HEK293 (cell line): ENCODE results near the gene TMUB1.

Experiments
- GFI1B ChIP-seq: fragments of 450-650 bp; formaldehyde crosslinking; IDR thresholded peaks from 2 replicates; pipeline ENCODE4 v1.5.1; 2016; ENCODE audit warnings: missing biosample characterization, missing genetic modification characterization
- HOXD13 ChIP-seq: sonication (generic); formaldehyde crosslinking; IDR thresholded peaks from 2 replicates; pipeline ENCODE4 v1.8.0; 2022; ENCODE audit warnings: missing genetic modification reagents, borderline replicate concordance
- KLF10 ChIP-seq: fragments of 450-650 bp; IDR thresholded peaks from 2 replicates; pipeline ENCODE4 v1.5.1; 2018; ENCODE audit warnings: missing biosample characterization, mild to moderate bottlenecking, missing genetic modification characterization
- KLF7 ChIP-seq: fragments of 450-650 bp; formaldehyde crosslinking; IDR thresholded peaks from 2 replicates; pipeline ENCODE4 v1.5.1; 2016; ENCODE audit warnings: missing biosample characterization, missing genetic modification characterization, borderline replicate concordance
- REST ChIP-seq: fragments of 450-650 bp; formaldehyde crosslinking; IDR thresholded peaks from 2 replicates; pipeline ENCODE4 v1.5.1; 2016; ENCODE audit warnings: missing biosample characterization, missing genetic modification characterization
- ZBTB10 ChIP-seq: fragments of 450-650 bp; formaldehyde crosslinking; IDR thresholded peaks from 2 replicates; pipeline ENCODE4 v1.5.1; 2016; ENCODE audit warnings: missing biosample characterization, missing genetic modification characterization
- ZFP37 ChIP-seq: fragments of 450-650 bp; formaldehyde crosslinking; IDR thresholded peaks from 2 replicates; pipeline ENCODE4 v1.5.1; 2016; ENCODE audit warnings: missing biosample characterization, missing genetic modification characterization
- ZIC2 ChIP-seq: fragments of 450-650 bp; formaldehyde crosslinking; IDR thresholded peaks from 2 replicates; pipeline ENCODE4 v1.5.1; 2016; ENCODE audit warnings: missing biosample characterization, missing genetic modification characterization
- ZNF148 ChIP-seq: fragments of 450-650 bp; formaldehyde crosslinking; IDR thresholded peaks from 2 replicates; pipeline ENCODE4 v1.5.0; 2017; ENCODE audit warnings: missing biosample characterization, missing genetic modification characterization, borderline replicate concordance
- ZNF157 ChIP-seq: fragments of 450-650 bp; formaldehyde crosslinking; IDR thresholded peaks from 2 replicates; pipeline ENCODE4 v1.5.1; 2016; ENCODE audit warnings: missing biosample characterization, missing genetic modification characterization
- ZNF2 ChIP-seq: fragments of 450-650 bp; formaldehyde crosslinking; IDR thresholded peaks from 2 replicates; pipeline ENCODE4 v1.5.1; 2016; ENCODE audit warnings: missing biosample characterization, missing genetic modification characterization
- ZNF248 ChIP-seq: fragments of 450-650 bp; formaldehyde crosslinking; IDR thresholded peaks from 2 replicates; pipeline ENCODE4 v1.5.1; 2017; ENCODE audit warnings: missing biosample characterization, missing genetic modification characterization
- ZNF266 ChIP-seq: fragments of 450-650 bp; formaldehyde crosslinking; IDR thresholded peaks from 2 replicates; pipeline ENCODE4 v1.5.1; 2016; ENCODE audit warnings: missing biosample characterization, missing genetic modification characterization, low read depth
- ZNF280D ChIP-seq: fragments of 450-650 bp; formaldehyde crosslinking; IDR thresholded peaks from 2 replicates; pipeline ENCODE4 v1.5.1; 2016; ENCODE audit warnings: missing biosample characterization, missing genetic modification characterization
- ZNF292 ChIP-seq: fragments of 450-650 bp; formaldehyde crosslinking; IDR thresholded peaks from 2 replicates; pipeline ENCODE4 v1.5.1; 2016; ENCODE audit warnings: low read depth, missing biosample characterization, missing genetic modification characterization, borderline replicate concordance
- ZNF341 ChIP-seq: fragments of 450-650 bp; formaldehyde crosslinking; IDR thresholded peaks from 2 replicates; pipeline ENCODE4; 2016; ENCODE audit warnings: low read depth, missing biosample characterization, missing genetic modification characterization
- ZNF366 ChIP-seq: fragments of 450-650 bp; formaldehyde crosslinking; conservative IDR thresholded peaks from 2 replicates; pipeline ENCODE4 v1.5.1; 2016; ENCODE audit warnings: missing biosample characterization, missing genetic modification characterization
- ZNF473 ChIP-seq: fragments of 450-650 bp; formaldehyde crosslinking; IDR thresholded peaks from 2 replicates; pipeline ENCODE4 v1.5.1; 2017; ENCODE audit warnings: missing biosample characterization, missing genetic modification characterization
- ZNF501 ChIP-seq: fragments of 450-650 bp; formaldehyde crosslinking; IDR thresholded peaks from 2 replicates; pipeline ENCODE4 v1.5.1; 2016; ENCODE audit warnings: missing biosample characterization, missing genetic modification characterization
- ZNF561 ChIP-seq: fragments of 450-650 bp; IDR thresholded peaks from 2 replicates; pipeline ENCODE4 v1.5.1; 2018; ENCODE audit warnings: missing biosample characterization, missing genetic modification characterization, borderline replicate concordance
- ZNF610 ChIP-seq: fragments of 450-650 bp; formaldehyde crosslinking; IDR thresholded peaks from 2 replicates; pipeline ENCODE4 v1.5.1; 2016; ENCODE audit warnings: missing biosample characterization, missing genetic modification characterization, borderline replicate concordance
- ZNF639 ChIP-seq: fragments of 450-650 bp; formaldehyde crosslinking; IDR thresholded peaks from 2 replicates; pipeline ENCODE4 v1.5.1; 2016; ENCODE audit warnings: missing biosample characterization, missing genetic modification characterization
- ZNF660 ChIP-seq: fragments of 450-650 bp; IDR thresholded peaks from 2 replicates; pipeline ENCODE4 v1.5.1; 2018; ENCODE audit warnings: missing biosample characterization, mild to moderate bottlenecking, missing genetic modification characterization
- ZNF677 ChIP-seq: fragments of 450-650 bp; IDR thresholded peaks from 2 replicates; pipeline ENCODE4 v1.5.0; 2018; ENCODE audit warnings: missing biosample characterization, mild to moderate bottlenecking, missing genetic modification characterization, moderate library complexity
- ZNF707 ChIP-seq: fragments of 450-650 bp; formaldehyde crosslinking; IDR thresholded peaks from 2 replicates; pipeline ENCODE4 v1.5.1; 2016; ENCODE audit warnings: missing biosample characterization, missing genetic modification characterization
- ZNF747 ChIP-seq: fragments of 450-650 bp; formaldehyde crosslinking; IDR thresholded peaks from 2 replicates; pipeline ENCODE4 v1.5.1; 2016; ENCODE audit warnings: missing biosample characterization, missing genetic modification characterization
- ZNF777 ChIP-seq: fragments of 450-650 bp; formaldehyde crosslinking; IDR thresholded peaks from 2 replicates; pipeline ENCODE4 v1.5.1; 2017; ENCODE audit warnings: missing biosample characterization, missing genetic modification characterization, borderline replicate concordance

The TMUB1 gene

GRCh38 chr7:151057989-151058780, 25.1 kb downstream of the TMUB1 start (continued):
- TF ChIP-seq ZNF777 (no peak), ZNF610 (0 out of 2 replicates have a peak, but pooled peaks have one; percentile 19), ZNF639 (tag by site-specific recombination) (peak; percentile 50; the same call in 1 of the 2 replicates), ZNF266 (no peak), ZBTB10 (tag by site-specific recombination) (peak; percentile 97), ZNF341 (tag by site-specific recombination) (peak; percentile 99), HOXD13 (CRISPR knock-in tag) (no peak), GFI1B (tag by site-specific recombination) (no peak), ZNF148 (tag by site-specific recombination) (no peak), ZNF366 (tag by site-specific recombination) (no peak), ZNF280D (tag by site-specific recombination) (no peak), ZNF747 (no peak), ZNF677 (tag by site-specific recombination) (no peak), REST (tag by site-specific recombination) (no peak), ZNF561 (tag by site-specific recombination) (peak; percentile 30; the same call in 1 of the 2 replicates), KLF7 (tag by site-specific recombination) (no peak; the same call in 1 of the 2 replicates), ZNF707 (tag by site-specific recombination) (no peak), ZFP37 (tag by site-specific recombination) (no peak), ZNF660 (no peak), ZNF473 (no peak), ZNF248 (tag by site-specific recombination) (no peak), ZIC2 (tag by site-specific recombination) (peak; percentile 96), ZNF501 (tag by site-specific recombination) (peak; percentile 46; the same call in 1 of the 2 replicates), ZNF157 (no peak), ZNF2 (tag by site-specific recombination) (peak; percentile 65; the same call in 1 of the 2 replicates), KLF10 (tag by site-specific recombination) (no peak; the same call in 1 of the 2 replicates), ZNF292 (tag by site-specific recombination) (no peak)
